ENCODE measurements around the gene RIF1. TPM values are rescaled to one million over a fixed set of nuclear protein-coding genes. Genes with fewer than 3 reads are reported as not detected.

RIF1 gene
- total and polyA plus RNA-seq, 10 donors, result 3.4 to 47.5 (median 40.2) TPM

DNA sequence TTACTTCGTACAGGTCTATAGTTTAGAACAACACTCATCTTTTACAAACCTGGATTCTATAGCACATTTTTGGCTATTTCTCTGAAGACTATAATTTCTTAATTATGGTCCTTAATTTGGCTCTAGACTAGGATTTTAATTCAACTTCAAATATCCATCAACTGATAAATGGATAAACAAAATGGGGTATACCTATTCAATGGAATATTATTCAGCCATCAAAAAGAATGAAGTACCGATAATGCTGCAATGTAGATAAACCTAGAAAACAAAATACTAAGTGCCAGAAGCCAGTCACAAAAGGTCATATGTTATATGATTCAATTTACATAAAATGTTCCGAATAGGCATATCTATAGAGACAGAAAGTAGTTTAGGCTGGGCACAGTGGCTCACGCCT, 15.2 kb upstream of the RIF1 start:
- no peaks in the 10 kb centered on the region for H3K27me3 ChIP-seq (replicated peaks in 1 of 7)
- TF ChIP-seq POLR2AphosphoS5 (IDR thresholded peaks at IDR 0.05), result no peak
- TF ChIP-seq CTCF (IDR thresholded peaks at IDR 0.05 in 8 of 11, conservative IDR thresholded peaks at IDR 0.05 in 3 of 11), result no peak
- no peak for TF ChIP-seq POLR2A (IDR thresholded peaks at IDR 0.05)
- DNase-seq, result no peak
- intact Hi-C loops (cut with DNase I; ENCODE audit: low total_unique reads), result no loop called here
- H3K9me3 ChIP-seq, result peaks cover 0 to 8% (median 0%) of the 10 kb centered on the region in 8 donors
- WGBS, 5 donors, result 70 to 96% (median 88%) methylated on average over 4 of the region's 4 CpGs
- no peaks in the 10 kb centered on the region for H3K36me3 ChIP-seq
- H3K27ac ChIP-seq, result no peak overlapping the region
- no peak overlapping the region for H3K4me3 ChIP-seq
- no peaks in the 10 kb centered on the region for H3K4me1 ChIP-seq

- H3K4me1 ChIP-seq, result no peaks in the 10 kb centered on the region
- H3K36me3 ChIP-seq, result no peaks in the 10 kb centered on the region
- WGBS, 5 donors, result 89 to 97% (median 92%) methylated on average over 4 of the region's 4 CpGs
- no peak for DNase-seq
- intact Hi-C loops (cut with DNase I; ENCODE audit: low total_unique reads), result no loop called here
- H3K27me3 ChIP-seq (replicated peaks in 1 of 7), result no peaks in the 10 kb centered on the region
- no peak overlapping the region for H3K27ac ChIP-seq
- peaks cover 0 to 5% (median 0%) of the 10 kb centered on the region in 8 donors for H3K9me3 ChIP-seq
- no peak overlapping the region for H3K4me3 ChIP-seq
- TF ChIP-seq CTCF (IDR thresholded peaks at IDR 0.05 in 8 of 11, conservative IDR thresholded peaks at IDR 0.05 in 3 of 11) (no peak), POLR2AphosphoS5 (IDR thresholded peaks at IDR 0.05) (no peak), POLR2A (IDR thresholded peaks at IDR 0.05) (no peak)
Measured at GRCh38 chr2:151395509-151396374, 14.0 kb upstream of the RIF1 start.

GRCh38 chr2:151399981-151400380, 9.7 kb upstream of the RIF1 start:
- no peak overlapping the region for H3K4me3 ChIP-seq
- no peak for DNase-seq

More at GRCh38 chr2:151399981-151400380, 9.7 kb upstream of the RIF1 start:
- WGBS, 5 donors, result 86 to 100% (median 97%) methylated on average over 1 of the region's 1 CpG
- no peaks in the 10 kb centered on the region for H3K9me3 ChIP-seq
- intact Hi-C loops (cut with DNase I; ENCODE audit: low total_unique reads), result no loop called here
- H3K4me1 ChIP-seq, result no peaks in the 10 kb centered on the region
- no peaks in the 10 kb centered on the region for H3K36me3 ChIP-seq
- no peak overlapping the region for H3K27ac ChIP-seq
- no peaks in the 10 kb centered on the region for H3K27me3 ChIP-seq (replicated peaks in 1 of 7)
- TF ChIP-seq POLR2A (IDR thresholded peaks at IDR 0.05), result no peak
- TF ChIP-seq POLR2AphosphoS5 (IDR thresholded peaks at IDR 0.05), result no peak
- TF ChIP-seq CTCF (IDR thresholded peaks at IDR 0.05 in 8 of 11, conservative IDR thresholded peaks at IDR 0.05 in 3 of 11), result no peak
